Vagina (tissue), 2 donors: ENCODE data around the gene C1QTNF4. TPM values are rescaled to one million over a fixed set of nuclear protein-coding genes. Genes with fewer than 3 reads are reported as not detected.

ENCODE experiments used
- DNase-seq, 2 donors: peaks; one replicate each; pipeline ENCODE4 v3.0.0-alpha.2; 2017; ENCODE audit errors: extremely low spot score in 2 of 2
- H3K27ac ChIP-seq: fragments of 200-600 bp; sonication (generic); one replicate; pipeline ENCODE4 v1.5.1; 2019
- H3K27me3 ChIP-seq: fragments of 200-600 bp; sonication (generic); one replicate; pipeline ENCODE4 v1.5.1; 2019
- H3K36me3 ChIP-seq, 2 donors: fragments of 200-600 bp; sonication (generic); one replicate each; pipeline ENCODE4 v1.5.1; 2017 to 2019
- H3K4me1 ChIP-seq: fragments of 200-600 bp; sonication (generic); one replicate; pipeline ENCODE4 v1.5.1; 2019
- H3K4me3 ChIP-seq, 2 donors: fragments of 200-600 bp; sonication (generic); 1 replicate in 1 of 2; 2 replicates in 1 of 2; pipeline ENCODE4 v1.5.1; 2016 to 2019
- H3K9me3 ChIP-seq: fragments of 200-600 bp; sonication (generic); one replicate; pipeline ENCODE4 v1.5.1; 2019
- POLR2A ChIP-seq, 2 donors: fragments of 450-650 bp; IDR thresholded peaks; one replicate each; pipeline ENCODE4 v1.6.1; 2017; ENCODE audit warnings: antibody characterized with exemption in 2 of 2, mild to moderate bottlenecking in 2 of 2, moderate library complexity in 2 of 2
- POLR2AphosphoS5 ChIP-seq, 2 donors: sonication (generic); formaldehyde crosslinking; IDR thresholded peaks; one replicate each; pipeline ENCODE4 v1.9.0; 2017; ENCODE audit warnings: antibody characterized with exemption in 2 of 2, mild to moderate bottlenecking in 2 of 2, low read depth in 1 of 2; ENCODE audit not compliant: insufficient read depth in 1 of 2
- intact Hi-C: fragments of 100-400 bp; cut with DNase I; formaldehyde crosslinking; loops from one replicate; pipeline ENCODE4 v1.15.1; 2023
- total RNA-seq: library from RNA; depleted of rRNA; stranded (reverse); fragments of >200 nt; gene quantifications from one replicate; pipeline ENCODE4 v1.2.3, GENCODE V29; 2016
- TF ChIP-seq, protein P1 (sequence below), 3 experiments: fragments of 450-650 bp in 2 of 3; fragments of 200-600 bp in 1 of 3; sonication (generic) in 1 of 3; IDR thresholded peaks; one replicate each; pipeline ENCODE4 v1.5.1; 2017 to 2019; ENCODE audit warnings: antibody characterized with exemption in 3 of 3, mild to moderate bottlenecking in 2 of 3, moderate library complexity in 2 of 3

C1QTNF4 gene
- total RNA-seq, 1 donor from 2014 or later = 3.4 TPM

DNA sequence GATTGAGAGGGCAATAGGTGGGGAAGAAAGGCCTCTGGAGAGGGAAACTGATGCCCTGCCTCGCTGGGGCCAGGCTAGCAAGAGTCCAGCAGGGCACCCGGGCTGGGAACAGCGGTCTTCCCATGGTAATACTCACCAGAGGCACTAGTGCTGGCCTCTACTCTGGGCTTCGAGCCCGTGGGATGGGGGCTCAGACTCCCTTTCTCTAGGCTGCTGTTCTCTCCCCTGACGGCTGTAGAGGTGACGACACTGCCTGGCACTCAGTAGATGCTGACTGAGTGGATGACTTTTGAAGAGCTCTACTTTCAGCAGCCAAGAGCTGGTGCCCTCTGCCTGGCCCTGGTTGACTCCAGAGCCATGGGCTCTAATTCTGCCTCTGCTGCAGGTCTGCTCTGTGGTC is 818 bp upstream of the C1QTNF4 start:
- Histone ChIP-seq H3K27ac (no peak overlapping the region), H3K4me3 (no peak overlapping the region), H3K4me1 (peaks cover 15% of the 10 kb centered on the region), H3K27me3 (peaks cover 6% of the 10 kb centered on the region), H3K9me3 (no peaks in the 10 kb centered on the region), H3K36me3 (no peaks in the 10 kb centered on the region)
- TF ChIP-seq POLR2AphosphoS5 (IDR thresholded peaks at IDR 0.05; ENCODE audit: insufficient read depth in 1 of 2, low read depth in 1 of 2) (no peak), POLR2A (IDR thresholded peaks at IDR 0.05) (no peak)
- TF ChIP-seq, protein P1, sequence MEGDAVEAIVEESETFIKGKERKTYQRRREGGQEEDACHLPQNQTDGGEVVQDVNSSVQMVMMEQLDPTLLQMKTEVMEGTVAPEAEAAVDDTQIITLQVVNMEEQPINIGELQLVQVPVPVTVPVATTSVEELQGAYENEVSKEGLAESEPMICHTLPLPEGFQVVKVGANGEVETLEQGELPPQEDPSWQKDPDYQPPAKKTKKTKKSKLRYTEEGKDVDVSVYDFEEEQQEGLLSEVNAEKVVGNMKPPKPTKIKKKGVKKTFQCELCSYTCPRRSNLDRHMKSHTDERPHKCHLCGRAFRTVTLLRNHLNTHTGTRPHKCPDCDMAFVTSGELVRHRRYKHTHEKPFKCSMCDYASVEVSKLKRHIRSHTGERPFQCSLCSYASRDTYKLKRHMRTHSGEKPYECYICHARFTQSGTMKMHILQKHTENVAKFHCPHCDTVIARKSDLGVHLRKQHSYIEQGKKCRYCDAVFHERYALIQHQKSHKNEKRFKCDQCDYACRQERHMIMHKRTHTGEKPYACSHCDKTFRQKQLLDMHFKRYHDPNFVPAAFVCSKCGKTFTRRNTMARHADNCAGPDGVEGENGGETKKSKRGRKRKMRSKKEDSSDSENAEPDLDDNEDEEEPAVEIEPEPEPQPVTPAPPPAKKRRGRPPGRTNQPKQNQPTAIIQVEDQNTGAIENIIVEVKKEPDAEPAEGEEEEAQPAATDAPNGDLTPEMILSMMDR (IDR thresholded peaks at IDR 0.05) = no peak
- no peak for DNase-seq
- intact Hi-C loops = no loop called here

DNA sequence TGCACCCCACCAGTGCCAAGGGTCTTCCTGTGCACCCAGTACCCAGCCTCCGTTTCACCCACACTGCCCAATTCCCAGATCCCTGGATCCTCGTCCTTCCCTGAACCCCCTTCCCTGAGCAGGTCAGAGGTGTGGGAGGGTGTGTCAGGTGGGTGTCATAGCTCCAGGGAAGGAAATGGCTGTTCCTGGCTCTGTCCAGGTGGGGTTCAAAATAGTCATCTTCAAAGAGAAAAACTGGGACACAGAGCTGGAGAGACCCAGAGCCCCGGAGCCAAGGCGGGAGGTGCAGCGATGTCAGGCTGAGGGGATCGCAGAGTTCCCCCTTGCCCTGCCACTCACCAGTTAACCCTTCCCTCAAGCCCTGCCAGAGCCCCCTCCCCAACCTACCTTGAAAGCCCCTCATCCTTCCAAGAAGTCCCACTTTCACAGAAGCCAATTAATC is 698 bp downstream of the C1QTNF4 start:
- H3K27me3 ChIP-seq = peaks cover 6% of the 10 kb centered on the region
- peaks cover 15% of the 10 kb centered on the region for H3K4me1 ChIP-seq
- H3K9me3 ChIP-seq = no peaks in the 10 kb centered on the region
- no peaks in the 10 kb centered on the region for H3K36me3 ChIP-seq
- no peak overlapping the region for H3K4me3 ChIP-seq
- TF ChIP-seq, protein P1 (IDR thresholded peaks at IDR 0.05) = no peak
- TF ChIP-seq POLR2AphosphoS5 (IDR thresholded peaks at IDR 0.05; ENCODE audit: insufficient read depth in 1 of 2, low read depth in 1 of 2) (no peak), POLR2A (IDR thresholded peaks at IDR 0.05) (no peak)
- DNase-seq = no peak
- no peak overlapping the region for H3K27ac ChIP-seq
- intact Hi-C loops = no loop called here

DNA sequence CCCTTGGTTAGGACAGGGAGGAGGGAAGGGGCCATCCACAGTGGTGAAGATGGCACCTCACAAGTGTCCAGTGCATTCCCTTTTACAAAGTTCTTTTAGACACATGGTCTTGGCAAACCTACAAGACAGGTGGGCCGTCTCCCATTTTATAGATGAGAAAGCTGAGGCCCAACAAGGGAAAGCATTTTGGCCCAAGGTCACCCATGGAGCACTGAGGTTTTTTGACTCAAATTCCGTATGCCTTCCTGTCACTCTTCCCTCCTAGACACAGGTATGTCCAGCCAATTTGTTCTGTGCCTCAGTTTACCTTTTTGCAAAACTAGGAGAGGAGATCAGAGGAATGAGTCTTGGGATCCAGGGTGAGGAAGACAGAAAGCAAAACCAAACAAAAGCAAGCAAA is 1.2 kb downstream of the C1QTNF4 start:
- no peak overlapping the region for H3K4me3 ChIP-seq
- H3K4me1 ChIP-seq = peaks cover 16% of the 10 kb centered on the region
- peaks cover 6% of the 10 kb centered on the region for H3K27me3 ChIP-seq
- H3K9me3 ChIP-seq = no peaks in the 10 kb centered on the region
- no peaks in the 10 kb centered on the region for H3K36me3 ChIP-seq
- H3K27ac ChIP-seq = no peak overlapping the region
- no peak for DNase-seq
- intact Hi-C loops = no loop called here
- TF ChIP-seq, protein P1 (IDR thresholded peaks at IDR 0.05) = no peak
- TF ChIP-seq POLR2AphosphoS5 (IDR thresholded peaks at IDR 0.05; ENCODE audit: insufficient read depth in 1 of 2, low read depth in 1 of 2) (no peak), POLR2A (IDR thresholded peaks at IDR 0.05) (no peak)

DNA sequence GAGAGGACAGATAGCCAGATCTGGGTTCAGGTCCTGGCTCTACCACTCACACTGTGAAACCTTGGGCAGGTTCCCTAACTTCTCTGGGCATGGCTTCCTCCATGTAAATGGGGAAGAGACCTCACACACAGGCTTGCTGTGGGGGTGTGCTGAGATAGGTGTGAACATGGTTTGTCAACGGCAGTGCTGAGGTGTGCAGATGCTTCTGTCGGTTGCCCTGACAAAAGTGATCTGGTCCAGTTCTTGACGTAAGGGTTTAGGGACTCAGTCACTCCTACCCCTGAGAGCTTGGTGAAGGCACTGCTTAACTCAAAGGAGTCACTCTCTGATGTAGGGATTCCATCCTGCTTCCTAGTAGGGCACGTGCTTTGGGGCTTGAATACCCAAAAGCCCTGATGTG is 2.0 kb downstream of the C1QTNF4 start:
- H3K4me1 ChIP-seq = peaks cover 23% of the 10 kb centered on the region
- no peaks in the 10 kb centered on the region for H3K9me3 ChIP-seq
- H3K36me3 ChIP-seq = no peaks in the 10 kb centered on the region
- no peak for DNase-seq
- H3K27me3 ChIP-seq = peaks cover 6% of the 10 kb centered on the region
- no peak overlapping the region for H3K4me3 ChIP-seq
- no peak overlapping the region for H3K27ac ChIP-seq
- intact Hi-C loops = no loop called here
- no peak for TF ChIP-seq POLR2AphosphoS5 (IDR thresholded peaks at IDR 0.05; ENCODE audit: insufficient read depth in 1 of 2, low read depth in 1 of 2)
- TF ChIP-seq, protein P1 (IDR thresholded peaks at IDR 0.05) = no peak
- no peak for TF ChIP-seq POLR2A (IDR thresholded peaks at IDR 0.05)

DNA sequence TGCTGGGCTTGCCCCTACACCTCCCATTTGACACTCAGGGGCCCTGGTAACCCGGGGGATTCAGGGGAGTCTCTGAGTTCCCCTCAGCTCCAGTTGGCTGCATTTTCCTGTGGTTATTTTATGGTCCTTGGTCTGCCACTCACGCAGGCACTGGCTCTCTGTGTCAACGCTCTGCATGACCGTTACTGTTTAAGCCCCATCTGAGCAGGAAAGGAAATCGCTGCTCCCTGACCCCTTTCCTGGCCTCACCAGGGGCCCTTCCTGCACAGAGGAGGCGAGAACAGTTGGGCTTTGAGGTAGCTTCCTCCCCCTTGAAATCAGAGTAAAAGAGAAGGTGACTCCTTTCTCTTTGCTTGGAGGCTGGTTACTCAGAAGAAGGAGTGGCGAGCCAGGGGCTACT is 2.4 kb downstream of the C1QTNF4 start:
- H3K4me3 ChIP-seq = no peak overlapping the region
- H3K27me3 ChIP-seq = peaks cover 6% of the 10 kb centered on the region
- no peaks in the 10 kb centered on the region for H3K9me3 ChIP-seq
- no peak for DNase-seq
- TF ChIP-seq POLR2A (IDR thresholded peaks at IDR 0.05) (no peak), POLR2AphosphoS5 (IDR thresholded peaks at IDR 0.05; ENCODE audit: insufficient read depth in 1 of 2, low read depth in 1 of 2) (no peak)
- TF ChIP-seq, protein P1 (IDR thresholded peaks at IDR 0.05) = no peak
- intact Hi-C loops = no loop called here
- H3K4me1 ChIP-seq = peaks cover 26% of the 10 kb centered on the region
- H3K36me3 ChIP-seq = no peaks in the 10 kb centered on the region
- no peak overlapping the region for H3K27ac ChIP-seq
